GM21526 (cell line): ENCODE data around the gene PHEX.

ENCODE experiments used
- ATAC-seq: cut with Tn5 transposase; IDR thresholded peaks from one replicate; pipeline ENCODE4 v1.9.1; 2021; ENCODE audit warnings: moderate library complexity; ENCODE audit not compliant: unreplicated experiment, low FRiP score

PHEX gene

DNA sequence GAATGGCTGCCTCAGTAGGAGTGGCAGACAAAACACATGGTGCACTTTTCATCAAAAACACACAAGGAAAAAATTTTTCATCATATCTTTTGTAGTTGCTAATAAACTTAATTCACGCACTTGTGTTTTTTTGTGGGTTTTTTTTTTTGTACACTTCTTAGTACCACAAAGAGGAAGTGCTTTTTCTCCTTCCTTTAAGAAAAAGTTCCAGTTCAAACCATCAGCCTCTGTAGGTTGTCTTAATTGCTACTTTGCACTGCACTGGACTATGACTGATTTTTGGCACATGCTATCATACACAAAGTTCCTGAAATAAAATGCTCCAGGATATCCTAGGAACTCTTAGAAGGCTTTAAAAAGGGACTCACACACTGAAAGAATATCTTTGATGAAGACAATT is at the start of gene PHEX:
Gene PHEX, plus strand, starts transcription at position 242 of the 400 bp plus-strand sequence. CDS start 681 bp downstream, outside the sequence.
- no peak for ATAC-seq

DNA sequence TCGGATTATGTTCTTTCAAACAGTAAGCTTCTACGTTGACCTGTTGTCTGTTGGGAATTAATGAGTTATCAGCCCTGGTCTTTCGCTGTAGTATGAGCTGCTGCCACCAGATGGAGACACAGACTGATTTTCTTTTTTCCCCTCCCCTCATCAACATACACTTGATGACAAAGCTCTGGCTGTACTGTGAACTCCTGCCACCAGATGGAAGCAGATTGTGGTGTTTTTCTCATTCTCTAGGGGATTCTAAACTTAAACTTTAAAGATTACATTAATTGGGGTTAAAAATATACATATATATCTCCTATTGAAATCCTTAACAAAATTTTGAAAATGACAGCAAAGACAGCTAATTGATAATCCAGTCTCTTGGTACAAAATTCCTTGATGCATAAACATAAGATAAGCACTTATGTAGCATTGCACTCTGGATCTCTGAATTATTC is 46.8 kb upstream of the PHEX start:
- peak; percentile 88 for ATAC-seq

DNA sequence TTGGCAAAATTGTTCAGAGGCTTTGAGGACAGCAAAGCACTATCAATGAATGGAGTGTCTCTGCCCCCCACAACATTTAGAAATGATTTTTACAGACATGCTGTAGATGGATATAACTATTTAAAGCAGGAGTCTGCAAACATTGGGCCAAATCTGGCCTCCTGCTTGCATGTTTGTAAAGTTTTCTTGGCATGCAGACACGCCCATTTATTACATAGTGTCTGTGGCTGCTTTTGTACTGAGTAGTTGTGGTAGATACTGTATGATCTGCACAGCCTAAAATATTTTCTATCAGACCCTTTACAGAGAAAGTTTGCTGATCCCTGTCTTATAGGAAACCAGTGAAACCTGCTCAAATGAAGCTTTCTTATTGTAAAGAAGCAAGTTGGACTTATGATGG is 45.5 kb upstream of the PHEX start:
- ATAC-seq = no peak

DNA sequence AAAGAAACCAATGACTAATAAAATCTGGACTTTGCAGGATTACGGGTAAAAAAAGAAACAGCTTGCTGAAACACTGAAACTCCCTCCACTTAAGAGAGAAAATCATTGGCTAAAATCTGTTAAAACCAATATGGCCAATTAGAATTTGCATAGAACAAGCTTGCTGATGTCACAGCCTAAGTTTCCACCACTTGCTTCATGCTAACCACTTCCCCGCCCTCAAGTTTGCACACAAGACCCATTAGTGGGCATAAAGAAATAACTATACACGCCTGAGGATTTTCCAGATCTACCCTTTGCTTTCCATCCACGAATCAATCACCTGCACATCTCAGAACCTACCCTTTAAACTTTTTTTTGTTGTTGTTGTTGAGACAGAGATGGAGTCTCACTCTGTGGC is 42.7 kb upstream of the PHEX start:
- no peak for ATAC-seq

DNA sequence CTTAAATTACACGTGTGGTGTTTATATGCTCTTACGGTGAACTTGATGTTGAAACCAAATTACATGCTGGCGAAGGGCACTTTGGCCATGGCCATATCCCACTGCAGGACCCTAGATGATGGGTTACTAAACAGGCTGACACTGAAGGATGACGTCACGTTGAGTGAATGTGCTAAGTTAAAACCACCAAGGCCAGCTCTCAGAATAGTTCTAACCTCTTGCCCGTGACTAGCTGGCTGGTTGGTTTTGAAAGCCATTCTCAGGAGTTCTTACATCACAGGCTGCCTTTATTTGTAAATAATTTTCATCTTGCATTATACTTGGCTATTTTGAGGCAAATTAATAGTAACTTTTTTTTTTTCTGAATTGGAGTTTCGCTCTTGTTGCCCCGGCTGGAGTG is 41.3 kb upstream of the PHEX start:
- no peak for ATAC-seq

DNA sequence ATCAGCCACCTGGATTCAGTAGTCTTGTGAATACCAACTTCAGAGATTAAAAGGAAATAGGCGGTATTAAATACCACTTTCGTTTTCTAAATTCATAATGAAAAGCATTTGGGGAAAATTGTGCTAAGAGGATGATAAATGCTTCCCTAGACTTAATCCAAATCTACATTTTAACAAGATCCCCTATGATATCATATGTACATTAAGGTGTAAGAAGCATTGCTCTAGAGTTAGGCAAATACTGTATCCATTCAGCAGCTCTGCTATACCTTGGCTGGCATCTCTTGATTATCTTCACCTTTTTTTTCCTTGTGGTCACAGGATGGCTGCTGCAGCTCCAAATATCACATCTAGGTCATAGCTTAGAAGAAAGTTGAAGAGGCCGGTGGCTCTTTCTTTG is 40.6 kb upstream of the PHEX start:
- ATAC-seq = no peak

DNA sequence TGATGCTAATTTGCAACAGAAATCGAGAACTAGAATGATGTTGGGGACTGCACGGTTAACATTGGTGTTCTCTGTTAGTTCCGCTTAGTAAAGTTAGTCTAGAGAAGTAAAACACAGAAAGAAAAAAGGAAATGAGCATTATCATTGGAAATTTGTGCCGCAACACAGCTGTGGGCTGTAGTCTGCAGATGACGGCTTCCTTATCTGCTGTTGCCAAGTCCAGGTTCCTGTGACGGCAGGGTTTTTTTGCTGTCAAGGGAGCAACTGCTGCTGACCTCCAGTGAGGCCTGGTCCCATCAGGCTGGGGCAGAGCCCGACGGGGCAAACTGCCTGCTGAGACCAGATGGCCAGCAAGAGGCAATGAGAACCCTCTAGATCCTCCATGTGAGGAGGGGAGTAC is 38.9 kb upstream of the PHEX start:
- peak; percentile 88 for ATAC-seq

DNA sequence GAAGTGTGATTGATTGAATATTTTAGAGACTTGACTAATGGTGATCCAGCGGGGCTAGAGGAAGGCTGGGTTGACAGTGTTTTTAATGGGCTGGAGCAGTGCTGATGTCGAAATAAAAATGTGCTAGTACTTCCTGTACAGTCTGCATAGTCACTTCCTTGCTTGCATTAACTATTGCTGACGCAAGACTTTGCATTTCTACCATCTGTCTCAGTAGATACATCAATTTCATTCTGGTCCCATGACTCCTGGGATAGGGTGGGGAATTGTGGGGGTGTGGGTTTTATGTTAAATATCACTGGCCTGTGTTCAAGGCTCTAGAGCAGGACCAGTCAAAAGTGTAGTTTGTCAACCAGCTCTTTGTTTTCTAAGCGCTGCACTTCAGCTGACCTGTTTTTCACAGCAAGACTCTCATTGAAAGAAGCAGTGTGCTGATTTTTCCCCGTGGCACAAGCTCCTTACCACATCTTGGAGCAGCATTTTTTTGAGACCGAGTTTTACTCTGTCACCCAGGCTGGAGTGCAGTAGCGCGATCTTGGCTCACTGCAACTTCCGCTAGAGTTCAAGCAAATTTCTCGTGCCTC is 35.2 kb upstream of the PHEX start:
- ATAC-seq = no peak

DNA sequence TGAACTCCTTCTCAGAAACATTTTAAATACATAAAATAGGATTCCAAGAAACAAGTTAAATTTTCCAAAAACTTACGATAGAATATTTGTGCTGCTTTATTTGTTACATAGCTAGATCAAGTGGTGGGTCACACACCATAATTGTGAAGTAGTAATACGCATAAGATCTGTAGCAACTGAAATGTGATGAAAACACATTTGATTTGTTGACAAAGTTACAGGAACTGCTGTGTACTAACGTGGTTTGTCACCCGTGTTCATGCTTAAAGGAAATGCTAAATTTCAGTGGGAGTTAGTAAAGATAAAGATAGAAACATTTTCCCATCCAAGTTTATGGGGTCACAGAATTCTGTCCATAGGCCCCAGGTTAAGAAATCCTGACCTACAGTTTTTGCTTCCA is 34.1 kb upstream of the PHEX start:
- ATAC-seq = no peak

DNA sequence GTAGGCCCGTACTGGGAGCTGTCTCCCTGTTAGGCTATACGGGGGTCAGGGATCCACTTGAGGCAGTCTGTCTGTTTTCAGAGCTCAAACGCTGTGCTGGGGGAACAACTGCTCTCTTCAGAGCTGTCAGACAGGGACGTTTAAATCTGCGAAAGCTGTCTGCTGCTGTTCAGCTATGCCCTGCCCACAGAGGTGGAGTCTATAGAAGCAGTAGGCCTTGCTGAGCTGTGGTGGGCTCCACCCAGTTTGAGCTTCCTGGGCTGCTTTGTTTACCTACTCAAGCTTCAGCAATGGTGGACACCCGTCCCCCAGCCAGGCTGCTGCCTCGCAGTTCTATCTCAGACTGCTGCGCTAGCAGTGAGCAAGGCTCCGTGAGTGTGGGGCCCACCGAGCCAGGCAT is 27.3 kb upstream of the PHEX start:
- ATAC-seq = no peak

DNA sequence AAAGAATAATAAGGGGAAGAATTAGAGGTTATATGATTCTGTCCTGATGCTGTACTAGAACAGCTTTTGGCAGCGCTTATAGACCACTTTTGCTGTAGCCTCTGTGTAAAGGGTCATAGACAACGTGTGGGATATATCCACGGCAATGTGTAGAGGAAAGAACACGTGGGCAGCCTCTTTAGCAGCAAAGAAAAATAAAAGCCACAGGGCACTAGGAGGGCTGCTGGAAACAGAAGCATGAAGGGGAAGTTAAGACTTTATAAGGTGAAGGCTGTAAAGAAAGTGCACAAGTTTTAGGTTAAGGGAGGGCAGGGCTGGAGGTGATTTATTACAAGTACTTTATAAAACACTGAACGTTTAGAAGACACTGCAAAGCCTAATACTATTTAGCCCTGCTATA is 20.1 kb upstream of the PHEX start:
- no peak for ATAC-seq

DNA sequence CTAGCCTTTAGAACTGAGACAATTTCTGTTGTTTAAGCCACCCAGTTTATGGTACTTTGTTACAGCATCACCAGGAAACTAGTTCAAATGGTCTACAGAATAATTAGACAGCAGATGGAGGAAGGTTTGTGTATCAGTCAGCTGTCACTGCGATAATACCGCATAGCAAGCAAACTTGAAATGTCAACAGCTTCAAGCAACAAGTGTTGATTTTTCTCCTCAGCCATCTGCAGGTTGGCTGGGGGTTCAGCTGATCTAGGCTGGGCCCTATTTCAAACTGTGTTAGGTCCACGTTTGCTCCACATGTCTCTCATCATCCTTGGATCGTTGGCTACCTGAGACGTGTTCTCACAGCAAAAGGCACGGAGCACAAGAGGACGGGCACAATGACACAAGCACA is 19.2 kb upstream of the PHEX start:
- no peak for ATAC-seq

DNA sequence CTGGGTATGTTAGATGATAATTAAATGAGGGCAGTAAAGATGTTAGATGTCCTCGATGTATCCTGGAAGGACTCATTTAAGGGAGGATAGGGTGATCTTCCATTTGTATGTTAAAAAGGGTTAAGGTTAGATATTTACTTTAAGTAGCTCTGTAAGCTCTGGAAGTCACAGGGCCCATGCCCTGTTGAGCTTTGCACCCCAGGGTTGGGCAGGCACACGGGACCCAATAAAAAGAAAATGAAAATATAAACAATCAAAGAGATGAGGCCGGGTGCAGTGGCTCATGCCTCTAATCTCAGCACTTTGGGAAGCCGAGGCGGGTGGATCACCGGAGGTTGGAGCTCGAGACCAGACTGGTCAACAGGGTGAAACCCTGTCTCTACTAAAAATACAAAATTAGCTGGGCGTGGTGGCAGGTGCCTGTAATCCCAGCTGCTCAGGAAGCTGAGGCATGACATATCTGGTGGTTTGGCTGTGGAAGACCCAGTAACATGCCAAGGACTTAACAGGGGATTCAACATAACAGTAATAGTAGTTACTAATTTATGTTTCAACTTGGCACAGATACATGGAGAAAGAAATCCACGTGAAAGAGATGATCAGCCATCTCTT is 16.9 kb upstream of the PHEX start:
- ATAC-seq = no peak

DNA sequence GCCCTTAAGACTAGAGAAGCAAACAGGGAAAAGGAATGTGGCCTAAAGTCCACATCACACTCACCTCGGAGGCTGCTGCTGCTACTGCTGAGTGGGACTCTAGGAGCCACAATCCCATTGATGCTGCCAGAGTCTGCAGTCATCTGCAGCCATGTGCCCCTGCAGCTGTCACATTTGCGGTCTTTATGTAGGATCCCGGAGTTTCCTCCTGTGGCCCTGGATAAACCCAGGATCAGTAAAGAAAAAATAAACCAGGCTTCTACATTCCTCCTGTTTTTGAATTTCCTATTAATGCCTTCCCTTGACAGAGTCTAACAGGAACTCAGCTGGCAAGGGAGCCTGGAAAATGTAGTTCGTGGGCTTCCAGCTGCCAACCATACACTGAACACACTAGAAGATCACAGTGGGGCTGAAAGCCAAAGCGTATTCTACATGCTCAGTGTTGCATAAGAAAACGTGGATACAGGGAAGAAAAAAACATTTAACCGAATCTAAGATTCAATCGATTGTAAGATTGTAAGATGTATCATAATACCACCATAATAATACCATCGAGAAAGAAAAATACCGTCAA is 10.3 kb upstream of the PHEX start:
- no peak for ATAC-seq

DNA sequence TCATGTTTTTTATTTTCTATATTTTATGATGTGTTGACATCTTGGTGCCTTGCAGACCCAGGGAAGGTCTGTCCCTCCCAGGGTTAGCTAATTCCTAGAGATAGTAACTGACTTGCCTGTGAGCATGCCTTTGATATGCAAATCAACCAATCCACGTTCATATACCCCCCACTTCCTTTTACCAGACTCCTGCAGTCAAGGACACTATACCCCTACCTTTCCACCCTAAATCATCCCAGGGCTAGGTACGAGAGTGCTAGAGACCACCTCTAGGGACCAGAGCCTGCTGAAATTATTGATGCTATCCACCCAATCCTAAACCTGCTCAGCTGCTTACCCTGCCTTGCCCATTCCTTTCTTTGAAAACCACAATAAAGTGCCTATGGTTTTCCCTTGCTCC is 7.5 kb upstream of the PHEX start:
- ATAC-seq = no peak

DNA sequence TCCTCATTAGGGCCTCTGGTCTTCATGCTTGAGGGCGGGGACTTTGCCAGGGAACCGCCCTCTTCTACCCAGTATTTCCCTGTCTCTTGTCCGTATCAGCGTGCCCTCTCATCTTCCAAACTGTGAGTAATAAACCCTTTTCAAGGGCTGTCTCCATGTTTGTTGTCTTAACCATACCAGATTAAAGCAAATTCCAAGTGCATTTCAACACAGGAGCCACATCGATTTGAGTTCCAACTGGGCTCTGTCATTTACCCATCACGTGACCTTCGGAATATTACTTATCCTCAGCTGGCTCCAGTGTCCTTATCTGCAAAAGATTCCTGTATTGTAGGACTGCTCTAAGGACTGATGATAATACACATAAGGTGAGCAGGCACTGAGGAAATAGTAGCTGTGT is 6.4 kb upstream of the PHEX start:
- no peak for ATAC-seq

DNA sequence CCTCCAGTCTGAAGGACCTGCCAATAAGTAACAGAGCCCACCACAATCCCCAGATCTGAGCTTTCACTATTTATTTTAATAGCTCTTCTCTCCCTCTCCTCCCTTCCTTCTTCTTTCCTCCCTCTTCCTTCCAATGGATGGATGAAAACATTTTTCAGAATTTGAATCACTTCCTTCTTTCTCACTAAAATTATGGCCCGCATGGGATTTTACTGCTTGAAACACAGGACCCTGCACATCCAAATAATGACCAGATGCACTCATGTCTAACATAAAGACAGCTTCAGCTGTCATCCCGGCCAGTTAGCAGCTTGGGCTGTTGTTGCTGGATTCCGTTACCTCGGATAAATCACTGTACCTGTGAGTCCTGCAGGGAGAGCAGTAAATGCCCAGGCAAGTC is 5.4 kb upstream of the PHEX start:
- ATAC-seq = no peak

DNA sequence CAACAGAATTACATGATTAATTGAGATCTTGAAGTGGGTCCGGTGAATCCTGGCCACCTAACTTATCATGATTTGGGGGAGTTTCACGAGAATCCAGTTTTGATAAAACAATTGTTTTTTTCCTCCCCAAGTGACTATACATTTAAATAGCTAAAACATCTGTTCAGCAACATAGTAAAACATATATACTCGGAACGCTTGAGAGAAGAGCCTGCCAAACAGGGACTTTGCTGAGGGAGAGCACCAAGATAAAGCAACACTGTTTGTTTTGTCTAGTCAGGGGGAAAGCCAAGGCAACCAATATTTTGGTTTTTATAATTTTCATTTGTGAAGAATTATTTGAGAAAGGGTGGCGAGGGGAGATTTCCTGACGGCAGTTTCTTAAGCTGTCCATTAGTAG is 381 bp downstream of the PHEX start:
- no peak for ATAC-seq

DNA sequence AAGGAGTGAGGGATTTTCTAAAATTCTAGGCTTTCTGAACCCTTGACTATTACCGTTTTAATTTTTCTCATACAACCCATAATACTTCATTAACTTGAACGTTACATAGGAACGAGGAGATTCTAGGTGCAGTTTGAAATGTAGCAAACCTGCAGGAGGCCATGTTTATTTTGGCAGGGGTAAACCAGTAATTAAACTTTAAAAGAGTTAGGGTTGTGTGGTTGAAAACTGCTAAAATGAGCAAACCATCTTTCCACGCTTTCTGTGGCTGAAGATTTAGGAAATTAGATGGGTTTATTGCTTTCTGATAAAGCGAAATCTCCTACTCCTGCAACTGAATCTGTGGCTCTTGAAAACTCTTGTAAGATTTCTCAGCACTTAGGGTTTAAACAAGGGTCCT is 1.7 kb downstream of the PHEX start:
- no peak for ATAC-seq

DNA sequence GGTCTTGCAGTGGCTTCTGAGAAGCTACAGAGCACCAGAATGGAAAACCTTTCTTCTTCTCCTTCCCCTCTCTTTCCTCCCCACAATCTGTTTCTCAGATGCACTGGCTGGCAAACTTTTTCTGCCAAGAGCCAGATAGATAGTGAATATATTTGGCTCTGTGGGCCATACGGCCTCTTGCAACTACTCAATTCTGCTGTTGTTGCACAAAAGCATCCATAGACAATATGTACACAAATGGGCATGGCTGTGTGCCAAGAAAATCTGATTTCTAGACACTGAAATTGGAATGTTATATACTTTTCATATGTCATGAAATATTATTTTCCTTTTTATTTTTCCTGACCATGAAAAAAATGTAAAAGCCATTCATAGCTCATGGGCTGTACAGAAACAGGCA is 3.1 kb downstream of the PHEX start:
- ATAC-seq = no peak

DNA sequence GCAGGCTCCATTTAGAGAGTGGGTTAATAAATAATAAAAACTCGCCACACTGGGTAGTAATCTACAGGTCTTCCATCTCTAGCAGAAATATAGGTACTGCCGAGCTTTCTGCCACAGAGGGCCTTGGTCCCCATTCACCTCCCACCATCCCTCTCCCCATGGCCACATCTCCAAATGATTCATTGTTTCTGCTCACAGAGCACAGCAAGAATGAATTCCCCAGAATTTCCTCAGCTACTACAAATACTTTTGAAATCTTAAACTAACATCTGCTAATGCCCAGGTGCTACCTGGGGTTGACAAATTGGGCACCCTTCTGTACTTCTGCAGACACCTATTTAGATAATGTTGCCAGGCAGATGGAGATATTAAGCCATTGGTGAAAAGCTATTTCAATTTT is 5.1 kb downstream of the PHEX start:
- ATAC-seq = no peak

DNA sequence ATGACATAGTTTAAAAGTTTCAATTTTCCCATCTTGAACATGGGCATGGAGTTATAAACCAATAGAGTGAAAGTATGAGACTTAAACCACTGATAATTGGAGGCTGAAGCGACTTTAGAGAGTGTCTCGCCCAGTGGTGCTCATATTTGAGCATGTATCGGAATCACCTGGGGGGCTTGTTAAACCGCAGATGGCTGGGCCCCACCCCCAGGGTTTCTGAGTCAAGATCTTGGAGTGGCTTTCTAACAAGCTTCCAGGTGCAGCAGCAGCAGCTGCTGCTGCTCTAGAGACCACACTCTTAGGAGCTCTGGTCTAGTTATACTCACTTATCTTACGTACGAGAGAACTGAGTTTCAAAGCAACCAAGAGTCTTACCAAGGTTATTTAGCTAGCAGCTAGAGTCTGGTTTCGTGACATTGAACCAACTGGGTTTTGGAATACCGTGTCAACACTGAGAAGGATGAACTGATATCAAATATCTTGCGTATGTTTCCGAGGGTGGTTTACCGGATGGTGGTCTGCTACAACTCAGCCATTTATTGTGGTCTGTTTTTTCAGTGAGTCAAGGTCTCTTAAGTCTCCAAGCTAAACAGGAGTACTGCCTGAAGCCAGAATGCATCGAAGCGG is 5.9 kb downstream of the PHEX start:
- ATAC-seq = no peak
